NCI-H1092 treated with DMSO at 0.1 percent for 48 hours (cell line): ENCODE data around the gene CDC45.

Experiments
- DNase-seq: peaks from one replicate; lab custom pipeline; 2025; lab: John Stamatoyannopoulos, UW

Gene CDC45

GRCh38 chr22:19516378-19517170 is 36.9 kb downstream of the CDC45 start:
- DNase-seq: no peak

- no peak for DNase-seq
These were observed 37.4 kb downstream of the CDC45 start for GRCh38 chr22:19517171-19517500.

GRCh38 chr22:19517919-19518611 is 38.3 kb downstream of the CDC45 start:
- no peak for DNase-seq

GRCh38 chr22:19518635-19519034 is 38.9 kb downstream of the CDC45 start:
- no peak for DNase-seq

GRCh38 chr22:19519041-19519926 is 39.6 kb downstream of the CDC45 start:
- no peak for DNase-seq

- no peak for DNase-seq
These were observed 40.3 kb downstream of the CDC45 start for GRCh38 chr22:19520007-19520406.

- DNase-seq: no peak
These were observed 41.0 kb downstream of the CDC45 start for GRCh38 chr22:19520566-19521305.

GRCh38 chr22:19522190-19522880 is 42.6 kb downstream of the CDC45 start:
- DNase-seq: peak; percentile 97

GRCh38 chr22:19522881-19523239 is 43.1 kb downstream of the CDC45 start:
- peak; percentile 24 for DNase-seq

- DNase-seq: peak; percentile 24
These were observed 43.8 kb downstream of the CDC45 start for GRCh38 chr22:19523240-19524169.

- peak; percentile 19 for DNase-seq
These were observed 44.7 kb downstream of the CDC45 start, which contains the start of gene CLDN5 for GRCh38 chr22:19524170-19525115. Gene CLDN5 (minus strand): TSS chr22:19524410. CDS start chr22:19524255, 155 bp downstream.

- no peak for DNase-seq
These were observed 45.5 kb downstream of the CDC45 start for GRCh38 chr22:19525116-19525660.

- DNase-seq: no peak
These were observed 45.9 kb downstream of the CDC45 start for GRCh38 chr22:19525666-19526065.

GRCh38 chr22:19526076-19526701 is 46.5 kb downstream of the CDC45 start:
- no peak for DNase-seq

- no peak for DNase-seq
These were observed 47.0 kb downstream of the CDC45 start for GRCh38 chr22:19526702-19527111.

- DNase-seq: no peak
These were observed 47.6 kb downstream of the CDC45 start for GRCh38 chr22:19527321-19527721.

GRCh38 chr22:19527861-19528417 is 48.2 kb downstream of the CDC45 start:
- DNase-seq: no peak

GRCh38 chr22:19529811-19530210 is 50.1 kb downstream of the CDC45 start:
- no peak for DNase-seq
